ENCODE results near the gene FTSJ3. TPM values are rescaled to one million over a fixed set of nuclear protein-coding genes. Genes with fewer than 3 reads are reported as not detected.
"Not testable (repeated sequence)": the region's sequence is repeated elsewhere in the genome, so short reads cannot be mapped to it uniquely, and the experiment has no call there.

FTSJ3 gene
- total RNA-seq, 2 experiments from 2014 or later = 58.3 to 60.9 TPM

DNA sequence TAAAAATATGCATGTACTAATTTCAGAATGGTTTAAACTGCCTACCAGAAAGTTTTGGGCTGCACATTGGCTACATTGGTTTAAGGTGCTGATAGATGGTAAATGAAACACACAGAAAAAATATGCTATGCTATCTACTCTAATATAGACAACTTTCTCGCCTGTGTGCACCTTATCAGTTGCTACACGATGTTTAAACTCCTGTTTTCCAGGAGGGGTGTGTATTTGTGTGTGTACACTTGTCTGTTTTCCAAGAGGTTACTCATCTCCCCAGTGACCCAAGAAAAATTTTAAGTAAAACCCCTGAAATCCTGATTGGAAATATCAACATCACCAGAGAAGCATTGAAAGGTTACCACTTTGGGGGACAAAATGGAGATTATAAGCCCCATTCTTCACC lies 21.9 kb downstream of the FTSJ3 start:
- ATAC-seq = no peak
- intact Hi-C loops (cut with micrococcal nuclease) = no loop called here
- no peaks in the 10 kb centered on the region for H3K27me3 Mint-ChIP-seq
- no peak for DNase-seq
- peaks cover 53% of the 10 kb centered on the region for H3K36me3 Mint-ChIP-seq (ENCODE audit: low read depth)
- no peaks in the 10 kb centered on the region for H3K9me3 Mint-ChIP-seq
- no peak overlapping the region for H3K4me3 Mint-ChIP-seq
- peaks cover 15% of the 10 kb centered on the region for H3K4me1 Mint-ChIP-seq (ENCODE audit: low read depth)
- peak overlapping the region; percentile 48 for H3K27ac Mint-ChIP-seq
- ChIA-PET CTCF (no interaction called here), POLR2A (interaction anchor here (1.7 kb wide), 1 partner anchor 15 kb away, joined by 5 read pairs; no protein-coding TSS in a partner anchor)
- TF ChIP-seq, protein P1, sequence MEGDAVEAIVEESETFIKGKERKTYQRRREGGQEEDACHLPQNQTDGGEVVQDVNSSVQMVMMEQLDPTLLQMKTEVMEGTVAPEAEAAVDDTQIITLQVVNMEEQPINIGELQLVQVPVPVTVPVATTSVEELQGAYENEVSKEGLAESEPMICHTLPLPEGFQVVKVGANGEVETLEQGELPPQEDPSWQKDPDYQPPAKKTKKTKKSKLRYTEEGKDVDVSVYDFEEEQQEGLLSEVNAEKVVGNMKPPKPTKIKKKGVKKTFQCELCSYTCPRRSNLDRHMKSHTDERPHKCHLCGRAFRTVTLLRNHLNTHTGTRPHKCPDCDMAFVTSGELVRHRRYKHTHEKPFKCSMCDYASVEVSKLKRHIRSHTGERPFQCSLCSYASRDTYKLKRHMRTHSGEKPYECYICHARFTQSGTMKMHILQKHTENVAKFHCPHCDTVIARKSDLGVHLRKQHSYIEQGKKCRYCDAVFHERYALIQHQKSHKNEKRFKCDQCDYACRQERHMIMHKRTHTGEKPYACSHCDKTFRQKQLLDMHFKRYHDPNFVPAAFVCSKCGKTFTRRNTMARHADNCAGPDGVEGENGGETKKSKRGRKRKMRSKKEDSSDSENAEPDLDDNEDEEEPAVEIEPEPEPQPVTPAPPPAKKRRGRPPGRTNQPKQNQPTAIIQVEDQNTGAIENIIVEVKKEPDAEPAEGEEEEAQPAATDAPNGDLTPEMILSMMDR (IDR thresholded peaks at IDR 0.05) = no peak

DNA sequence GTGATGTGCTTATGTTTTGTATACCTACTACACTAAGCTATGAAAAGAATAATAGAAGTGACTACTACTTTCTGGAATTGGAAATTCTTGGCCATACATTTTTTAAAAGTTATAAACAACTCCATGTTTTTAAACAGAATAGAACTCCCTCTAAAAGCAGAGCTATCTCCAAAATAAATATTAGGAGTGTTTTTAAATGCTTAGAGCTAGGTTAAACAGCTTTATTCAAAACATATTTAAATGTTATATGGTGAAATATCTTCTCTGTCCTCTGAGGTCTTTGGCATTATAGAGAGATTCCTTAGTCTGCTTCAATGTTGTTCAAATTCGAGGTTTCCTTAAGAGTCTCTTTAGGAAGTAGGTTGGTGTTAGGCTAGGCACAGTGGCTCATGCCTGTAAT lies 23.1 kb downstream of the FTSJ3 start:
- CTCF ChIA-PET = interaction anchor here (0.7 to 1.8 kb wide), 6 partner anchors 12 to 77 kb away, joined by 3 to 6 read pairs (median 4); no protein-coding TSS in a partner anchor
- DNase-seq (no peak), ATAC-seq (no peak)
- TF ChIP-seq, protein P1 (IDR thresholded peaks at IDR 0.05) = no peak
- Mint-ChIP-seq H3K27ac (peak overlapping the region; percentile 14), H3K4me3 (no peak overlapping the region), H3K27me3 (no peaks in the 10 kb centered on the region), H3K4me1 (ENCODE audit: low read depth) (peaks cover 15% of the 10 kb centered on the region), H3K9me3 (no peaks in the 10 kb centered on the region), H3K36me3 (ENCODE audit: low read depth) (peaks cover 56% of the 10 kb centered on the region)
- POLR2A ChIA-PET = interaction anchor here (1.4 to 1.7 kb wide), 3 partner anchors 17 to 34 kb away, joined by 3 to 5 read pairs (median 3); partner anchors contain the start of gene PSMC5
- intact Hi-C loops (cut with micrococcal nuclease) = no loop called here

DNA sequence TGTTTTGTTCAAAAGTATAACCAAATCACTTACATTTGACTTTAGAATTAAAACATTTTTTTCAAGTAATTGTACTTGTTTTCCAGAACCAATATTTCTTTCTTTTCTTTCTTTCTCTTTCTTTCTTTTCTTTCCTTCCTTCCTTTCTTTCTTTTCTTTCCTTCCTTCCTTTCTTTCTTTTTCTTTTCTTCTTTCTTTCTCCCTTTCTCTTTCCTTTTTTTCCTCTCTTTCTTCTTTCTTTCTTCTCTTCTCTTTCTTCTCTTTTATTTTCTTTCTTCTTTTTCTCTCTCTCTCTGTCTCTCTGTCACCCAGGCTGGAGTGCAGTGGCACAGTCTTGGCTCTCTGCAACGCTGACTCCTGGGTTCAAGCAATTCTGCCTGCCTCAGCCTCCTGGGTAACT lies 26.7 kb downstream of the FTSJ3 start:
- Mint-ChIP-seq H3K9me3 (no peaks in the 10 kb centered on the region), H3K27me3 (no peaks in the 10 kb centered on the region), H3K4me1 (ENCODE audit: low read depth) (peaks cover 1% of the 10 kb centered on the region), H3K4me3 (no peak overlapping the region), H3K27ac (no peak overlapping the region), H3K36me3 (ENCODE audit: low read depth) (peaks cover 46% of the 10 kb centered on the region)
- ChIA-PET CTCF (interaction anchor here (1.5 to 2.2 kb wide), 2 partner anchors 10 to 26 kb away, joined by 5 to 6 read pairs; partner anchors contain the start of genes CCDC47 and DDX42), POLR2A (interaction anchor here (1.4 kb wide), 1 partner anchor 27 kb away, joined by 3 read pairs; the partner anchor contains the start of gene DDX42)
- DNase-seq = no peak
- TF ChIP-seq, protein P1 (IDR thresholded peaks at IDR 0.05) = no peak
- intact Hi-C loops (cut with micrococcal nuclease) = no loop called here
- no peak for ATAC-seq

DNA sequence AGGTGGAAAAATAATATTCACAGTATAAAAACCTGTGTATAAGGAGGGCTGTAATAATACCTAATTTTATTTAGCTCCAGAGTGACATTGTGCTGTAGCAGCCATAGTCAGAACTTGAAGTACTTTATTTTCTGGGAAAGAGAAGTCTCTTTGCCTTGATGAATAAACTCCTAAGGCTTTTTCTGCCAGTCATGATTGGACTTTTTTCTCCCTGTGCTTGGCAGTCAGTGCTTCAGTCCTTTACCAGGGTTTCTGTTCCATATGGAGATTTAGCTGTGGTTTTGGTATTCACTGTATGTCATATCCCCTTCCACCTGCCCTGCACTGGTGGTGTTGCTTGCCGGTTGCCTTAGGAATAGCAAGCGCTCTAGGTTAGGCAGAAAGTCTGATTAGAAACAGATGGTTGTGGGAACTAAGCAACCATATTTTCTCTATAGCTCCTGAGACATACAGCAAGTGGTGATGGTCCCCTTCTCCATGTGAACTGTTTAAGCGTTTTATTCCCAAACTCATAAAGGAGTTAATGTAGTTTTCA lies 28.8 kb downstream of the FTSJ3 start:
- Mint-ChIP-seq H3K4me1 (ENCODE audit: low read depth) (no peaks in the 10 kb centered on the region), H3K4me3 (no peak overlapping the region), H3K27me3 (no peaks in the 10 kb centered on the region), H3K27ac (no peak overlapping the region), H3K9me3 (no peaks in the 10 kb centered on the region), H3K36me3 (ENCODE audit: low read depth) (peaks cover 54% of the 10 kb centered on the region)
- POLR2A ChIA-PET = interaction anchor here (0.6 to 1.3 kb wide), 4 partner anchors 10 to 69 kb away, joined by 3 to 4 read pairs (median 3); no protein-coding TSS in a partner anchor
- CTCF ChIA-PET = interaction anchor here (1.3 kb wide), 1 partner anchor 12 kb away, joined by 4 read pairs; no protein-coding TSS in a partner anchor
- ATAC-seq = no peak
- DNase-seq = no peak
- intact Hi-C loops (cut with micrococcal nuclease) = no loop called here
- TF ChIP-seq, protein P1 (IDR thresholded peaks at IDR 0.05) = no peak

GRCh38 chr17:63796375-63796774 lies 31.1 kb downstream of the FTSJ3 start:
- H3K27me3 Mint-ChIP-seq; H3K4me3 Mint-ChIP-seq; CTCF ChIA-PET; intact Hi-C loops (cut with micrococcal nuclease); ATAC-seq; DNase-seq; POLR2A ChIA-PET; H3K27ac Mint-ChIP-seq; H3K4me1 Mint-ChIP-seq (ENCODE audit: low read depth); H3K9me3 Mint-ChIP-seq: not testable (repeated sequence)
- peaks cover 58% of the 10 kb centered on the region for H3K36me3 Mint-ChIP-seq (ENCODE audit: low read depth)
